Fibroblast of skin of right biceps (primary cell): ENCODE measurements around the gene BAZ2B.

ENCODE experiments used
- DNase-seq: peaks from one replicate; pipeline ENCODE4 v3.0.0-alpha.2; 2013

Gene BAZ2B

GRCh38 chr2:159525012-159525411, 91.3 kb downstream of the BAZ2B start:
- no peak for DNase-seq

GRCh38 chr2:159521272-159521671, 95.1 kb downstream of the BAZ2B start:
- DNase-seq = no peak

DNA sequence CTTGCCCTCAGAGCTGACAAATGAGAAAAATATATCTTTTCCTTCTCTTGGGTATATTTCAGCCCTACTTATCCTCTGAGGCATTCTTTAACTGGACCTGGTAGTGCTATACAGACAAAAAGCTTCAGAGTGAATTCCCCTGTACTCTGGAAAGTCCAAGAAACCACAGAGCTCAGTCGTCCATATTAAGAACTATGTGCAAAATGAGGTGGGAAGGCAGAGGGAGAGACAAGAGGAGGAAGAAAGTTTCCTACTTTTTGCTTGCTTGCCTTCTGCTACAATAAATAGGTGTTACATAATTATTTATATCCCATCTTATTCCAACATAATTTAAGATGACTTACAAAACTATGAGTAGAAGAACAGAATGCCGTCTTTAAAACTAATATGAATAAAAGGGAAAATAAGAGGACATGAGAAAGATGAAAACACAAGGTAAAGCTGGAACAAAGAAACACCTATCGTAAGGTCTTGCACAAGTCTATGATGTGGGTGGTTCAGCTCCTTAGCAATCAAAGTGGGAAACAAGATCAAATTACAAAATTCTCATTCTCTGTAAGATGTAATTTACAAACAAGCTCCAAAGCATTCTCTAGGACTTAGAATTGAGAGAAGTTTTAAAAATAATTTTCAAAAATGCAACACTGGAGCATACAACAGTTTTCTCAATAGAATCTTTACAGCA, 97.9 kb downstream of the BAZ2B start:
- DNase-seq = no peak

DNA sequence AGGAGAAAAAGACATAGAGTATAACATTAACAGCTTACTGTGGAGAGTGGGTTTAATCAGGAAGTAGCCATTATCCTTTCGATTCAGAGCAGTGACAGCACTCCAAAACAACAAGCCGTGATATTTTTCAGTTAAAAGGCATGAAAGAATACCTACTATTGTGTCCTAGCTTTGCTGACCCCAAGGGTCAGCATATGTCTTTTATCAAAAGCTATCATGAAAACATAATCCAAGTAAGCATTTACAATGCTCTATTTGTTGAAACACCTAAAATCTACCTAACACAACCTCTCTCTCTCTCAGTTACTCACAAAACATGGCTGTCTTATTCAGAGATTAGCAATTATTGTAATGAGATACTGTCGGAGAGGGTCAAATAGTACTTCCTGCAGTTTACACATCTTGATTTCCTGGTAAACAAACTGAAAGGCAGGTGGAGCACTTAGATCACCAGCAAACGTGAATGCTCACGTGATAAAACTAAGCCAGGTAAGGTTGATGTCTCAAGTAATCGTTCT, 100.0 kb downstream of the BAZ2B start:
- DNase-seq = peak; percentile 14

GRCh38 chr2:159515441-159515840, 100.9 kb downstream of the BAZ2B start:
- DNase-seq = no peak

- DNase-seq = no peak
Measured at GRCh38 chr2:159513745-159514144, 102.6 kb downstream of the BAZ2B start.

DNA sequence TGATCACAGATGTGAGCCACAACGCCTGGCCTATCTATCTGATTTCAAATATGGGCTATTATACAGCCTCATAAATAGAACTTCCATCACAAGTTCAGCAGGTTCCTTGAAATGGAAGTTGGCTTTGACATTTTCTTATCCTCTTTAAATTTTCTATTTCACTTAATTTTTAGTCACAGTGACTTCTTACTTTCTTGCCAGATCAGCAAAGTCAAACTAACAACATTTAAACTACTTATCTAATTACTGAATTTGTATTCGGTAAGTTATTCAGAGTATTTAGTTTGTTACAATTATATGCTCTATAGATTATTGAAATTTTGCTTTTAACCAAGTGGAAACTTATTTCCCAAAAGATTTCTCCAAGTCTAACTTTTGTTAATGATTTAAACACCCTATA, 108.2 kb downstream of the BAZ2B start:
- DNase-seq = no peak

GRCh38 chr2:159506764-159507440, 109.4 kb downstream of the BAZ2B start:
- peak; percentile 7 for DNase-seq

DNA sequence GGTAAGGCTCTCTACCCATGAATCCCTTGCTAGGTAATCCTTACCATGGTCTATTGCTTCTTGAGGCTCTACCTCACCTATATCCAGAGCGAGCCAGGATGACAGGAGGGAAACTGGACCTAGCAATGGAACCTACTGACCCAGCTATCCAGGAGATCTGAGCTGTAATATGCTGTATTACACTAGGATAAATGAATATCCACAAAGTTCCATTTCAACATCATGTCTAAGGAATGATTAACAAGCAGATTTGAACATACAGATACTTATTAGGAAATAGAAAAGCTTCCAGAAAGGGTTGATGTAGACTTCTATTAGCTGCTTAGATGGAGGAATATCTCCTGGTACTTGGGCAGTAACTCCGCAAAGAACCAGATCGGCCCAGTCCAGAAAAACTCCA, 110.1 kb downstream of the BAZ2B start:
- DNase-seq = no peak

DNA sequence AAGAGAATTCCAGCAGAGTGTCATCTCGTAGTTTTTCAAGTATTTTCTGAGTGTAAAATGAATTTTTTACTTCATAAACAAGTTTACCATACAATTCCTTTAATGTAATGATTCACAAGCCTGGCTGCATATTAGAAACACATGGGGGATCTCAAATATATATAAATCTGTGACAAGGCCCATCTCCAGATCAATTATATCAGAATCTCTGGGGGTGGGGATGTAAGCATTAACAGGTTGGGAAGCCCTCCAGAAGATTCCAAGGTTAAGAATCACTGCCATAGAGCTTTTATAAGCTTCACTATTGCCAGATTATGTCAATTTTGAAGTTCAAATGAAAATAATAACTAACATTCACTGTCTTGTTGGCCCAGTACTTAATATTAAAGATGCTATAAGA, 111.2 kb downstream of the BAZ2B start:
- peak; percentile 38 for DNase-seq

DNA sequence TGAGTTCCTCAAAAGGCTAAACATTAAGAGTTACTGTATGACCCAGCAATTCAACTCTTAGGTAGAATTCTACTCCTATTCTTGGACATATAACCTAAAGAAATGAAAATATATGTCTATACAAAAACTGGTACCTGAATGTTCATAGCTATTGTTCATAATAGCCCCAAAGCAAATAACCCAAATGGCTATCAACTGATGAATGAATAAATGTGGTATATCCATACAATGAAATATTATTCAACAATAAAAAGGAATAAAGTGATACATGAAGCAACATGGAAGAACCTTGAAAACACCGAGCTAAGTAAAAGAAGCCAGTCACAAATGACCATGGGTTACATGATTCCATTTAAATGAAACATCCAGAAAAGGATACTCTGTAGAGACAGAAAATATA, 114.6 kb downstream of the BAZ2B start:
- DNase-seq = no peak

GRCh38 chr2:159497847-159498246, 118.5 kb downstream of the BAZ2B start:
- DNase-seq = peak; percentile 8

GRCh38 chr2:159497256-159497655, 119.1 kb downstream of the BAZ2B start:
- peak; percentile 96 for DNase-seq

DNA sequence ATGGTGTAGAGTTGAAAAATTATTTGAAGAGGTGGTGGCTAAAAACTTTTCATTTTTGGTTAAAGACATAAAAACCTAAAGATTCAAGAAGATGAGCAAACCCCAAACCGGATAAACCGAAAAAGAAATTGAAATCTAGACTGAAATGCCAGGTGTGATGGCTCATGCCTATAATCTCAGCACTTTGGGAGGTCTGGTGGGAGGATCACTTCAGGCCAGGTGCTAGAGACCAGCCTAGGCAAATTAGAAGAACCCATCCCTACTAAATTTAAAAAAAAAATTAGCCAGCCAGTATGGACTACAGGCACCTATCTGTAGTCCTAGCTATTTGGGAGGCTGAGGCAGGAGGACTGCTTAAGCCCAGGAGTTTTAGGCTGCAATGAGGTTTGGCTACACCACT, 126.9 kb downstream of the BAZ2B start:
- DNase-seq = no peak

- DNase-seq = no peak
Measured at GRCh38 chr2:159484532-159484931, 131.8 kb downstream of the BAZ2B start.

DNA sequence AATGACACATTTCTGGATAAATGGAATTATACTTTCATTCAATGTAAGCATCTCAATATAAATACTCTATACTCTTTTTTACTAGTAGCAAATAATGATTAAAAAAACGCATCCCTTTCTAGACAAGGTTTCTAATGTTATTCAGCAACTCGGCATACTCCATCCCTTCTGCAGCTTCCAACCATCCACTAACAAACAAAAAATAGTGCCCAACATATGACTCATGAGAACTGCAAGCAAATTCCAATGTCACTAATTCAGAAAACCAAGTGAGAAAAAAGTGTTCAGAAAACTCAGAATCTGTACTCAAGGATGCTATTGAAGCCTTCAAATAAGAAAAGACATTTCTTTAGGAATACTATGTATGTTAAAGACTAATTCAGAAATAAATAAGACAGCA, 140.0 kb downstream of the BAZ2B start:
- peak; percentile 5 for DNase-seq

- DNase-seq = no peak
Measured at GRCh38 chr2:159475793-159476192, 140.6 kb downstream of the BAZ2B start.

DNA sequence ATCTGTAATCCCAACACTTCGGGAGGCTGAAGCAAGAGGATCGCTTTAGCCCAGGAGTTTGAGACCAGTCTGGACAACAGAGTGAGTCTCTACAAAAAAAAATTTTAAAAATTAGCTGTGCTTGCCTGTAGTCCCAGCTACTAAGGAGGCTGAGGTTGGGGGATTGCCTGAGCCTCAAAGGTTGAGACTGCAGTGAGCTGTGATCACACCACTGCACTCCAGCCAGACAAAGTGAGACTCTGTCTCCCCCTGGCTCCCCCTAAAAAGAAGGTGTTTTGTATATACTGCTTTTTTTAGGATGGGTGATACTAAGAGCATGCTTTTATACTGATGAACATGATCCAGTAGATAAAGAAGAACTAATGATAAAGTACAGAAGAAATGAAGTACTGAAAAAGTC, 145.0 kb downstream of the BAZ2B start:
- no peak for DNase-seq

DNA sequence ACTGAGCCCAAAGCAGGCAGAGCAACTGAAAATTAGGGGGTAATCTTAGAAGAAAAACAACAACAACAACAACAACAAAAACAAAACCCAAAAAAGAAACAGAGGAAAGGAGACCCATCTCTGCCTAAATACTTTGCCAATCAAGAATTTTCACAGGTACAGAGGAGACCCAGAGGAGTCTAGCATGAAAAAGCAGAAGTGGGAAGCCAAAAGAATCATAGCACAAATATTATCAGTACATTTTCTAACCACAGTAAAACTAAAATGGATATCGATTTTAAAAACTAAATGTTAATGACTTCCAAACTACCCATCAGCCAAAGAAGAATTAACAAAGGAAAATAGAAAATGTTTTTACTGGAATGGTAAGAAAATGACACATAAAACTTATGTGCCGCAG, 148.1 kb downstream of the BAZ2B start:
- DNase-seq = no peak

GRCh38 chr2:159462961-159463360, 153.4 kb downstream of the BAZ2B start:
- DNase-seq = no peak

GRCh38 chr2:159462201-159462785, 154.1 kb downstream of the BAZ2B start:
- no peak for DNase-seq

- no peak for DNase-seq
Measured at GRCh38 chr2:159461076-159461475, 155.3 kb downstream of the BAZ2B start.

DNA sequence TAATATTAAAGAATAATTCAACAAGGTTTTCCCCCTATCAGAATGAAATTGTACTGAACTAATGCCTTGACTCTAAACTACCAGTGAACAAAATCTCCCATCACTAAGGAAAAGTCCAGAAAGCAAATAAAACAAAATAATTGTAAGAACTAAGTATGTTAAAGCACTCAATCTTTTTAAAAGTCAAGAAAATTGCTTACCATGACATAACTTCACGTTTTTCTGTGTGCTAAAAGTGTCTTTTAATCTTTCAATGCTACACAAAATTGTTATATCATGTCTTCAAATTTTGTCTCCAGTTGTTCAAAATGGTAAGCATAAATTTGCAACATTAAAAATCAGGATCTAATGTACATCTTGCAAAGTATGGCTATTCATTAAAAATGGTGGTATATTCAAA, 156.1 kb downstream of the BAZ2B start:
- DNase-seq = no peak

DNA sequence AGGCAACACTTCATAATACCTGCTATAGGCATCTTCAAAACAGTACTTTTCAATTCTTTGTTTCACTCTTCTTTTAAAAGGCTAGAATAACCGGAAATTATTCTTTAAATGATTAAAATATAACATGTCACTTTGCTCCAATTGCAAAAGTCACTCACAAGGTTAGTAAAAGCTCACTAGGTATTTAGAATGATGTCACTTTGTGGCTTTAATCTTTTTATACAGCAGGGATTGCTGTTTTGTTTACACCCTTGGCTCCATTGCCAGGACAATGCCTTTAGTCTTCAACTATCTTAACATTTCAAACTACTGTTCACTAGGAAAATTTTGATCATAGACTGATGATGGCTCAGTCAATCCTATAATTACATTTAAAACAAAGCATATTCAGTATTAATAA, 157.1 kb downstream of the BAZ2B start:
- no peak for DNase-seq
